Gastroesophageal sphincter (tissue), 4 donors: ENCODE data around the gene ATG2B. TPM values are rescaled to one million over a fixed set of nuclear protein-coding genes. Genes with fewer than 3 reads are reported as not detected.

ENCODE experiments used
- ATAC-seq: fragments of 150-250 bp; one replicate; pipeline ENCODE4 v1.9.1; 2016; ENCODE audit warnings: mild to moderate bottlenecking, moderate library complexity
- H3K27ac ChIP-seq, 4 donors: fragments of 200-600 bp; sonication (generic) in 3 of 4; 1 replicate in 3 of 4; 2 replicates in 1 of 4; pipeline ENCODE4 v1.5.1; 2016 to 2019
- H3K27me3 ChIP-seq: fragments of 200-600 bp; sonication (generic); one replicate; pipeline ENCODE4 v1.5.1; 2019
- H3K36me3 ChIP-seq, 2 donors: fragments of 200-600 bp; sonication (generic); one replicate each; pipeline ENCODE4 v1.5.1; 2019; ENCODE audit warnings: control low read depth in 1 of 2
- H3K4me1 ChIP-seq, 3 donors: fragments of 200-600 bp; sonication (generic); 1 replicate in 2 of 3; 2 replicates in 1 of 3; pipeline ENCODE4 v1.5.1; 2016 to 2019; ENCODE audit warnings: control low read depth in 2 of 3
- H3K4me3 ChIP-seq, 2 donors: fragments of 200-600 bp; sonication (generic); one replicate each; pipeline ENCODE4 v1.5.1; 2019; ENCODE audit warnings: mild to moderate bottlenecking in 1 of 2, moderate library complexity in 1 of 2
- H3K9me3 ChIP-seq, 3 donors: fragments of 200-600 bp; sonication (generic); one replicate each; pipeline ENCODE4 v1.5.1; 2017 to 2019; ENCODE audit warnings: control low read depth in 2 of 3
- CTCF ChIP-seq, 4 experiments: fragments of 200-600 bp in 2 of 4; fragments of 450-650 bp in 2 of 4; sonication (generic) in 1 of 4; IDR thresholded peaks; one replicate each; pipeline ENCODE4 v1.5.1; 2017 to 2019; ENCODE audit warnings: antibody characterized with exemption in 4 of 4, mild to moderate bottlenecking in 2 of 4, moderate library complexity in 2 of 4
- EP300 ChIP-seq: sonication (generic); formaldehyde crosslinking; IDR thresholded peaks from one replicate; pipeline ENCODE4 v1.6.1; 2017; ENCODE audit warnings: antibody characterized with exemption, mild to moderate bottlenecking
- POLR2A ChIP-seq, 2 donors: fragments of 450-650 bp; IDR thresholded peaks; one replicate each; pipeline ENCODE4 v1.6.1; 2017; ENCODE audit warnings: antibody characterized with exemption in 2 of 2, mild to moderate bottlenecking in 2 of 2, moderate library complexity in 1 of 2
- POLR2AphosphoS5 ChIP-seq: sonication (generic); formaldehyde crosslinking; IDR thresholded peaks from one replicate; pipeline ENCODE4 v1.6.1; 2017; ENCODE audit warnings: antibody characterized with exemption
- WGBS, 2 donors: methylation state at CpG; one replicate each; pipeline ENCODE4 v1.1.5; 2018; ENCODE audit warnings: low coverage in 1 of 2; 5-methylcytosine and 5-hydroxymethylcytosine counted together
- total RNA-seq, 4 donors: library from RNA; depleted of rRNA; stranded (reverse); fragments of >200 nt; gene quantifications; one replicate each; pipeline ENCODE4 v1.1.0, GENCODE V29; 2016

The ATG2B gene
- total RNA-seq, 4 donors from 2014 or later = 18.9 to 40.5 (median 25.8) TPM

GRCh38 chr14:96277890-96278289, 85.3 kb downstream of the ATG2B start:
- H3K9me3 ChIP-seq = peaks cover 0 to 19% (median 0%) of the 10 kb centered on the region in 3 donors
- H3K4me3 ChIP-seq = no peak overlapping the region
- no peaks in the 10 kb centered on the region for H3K27me3 ChIP-seq
- peaks cover 0 to 18% (median 9%) of the 10 kb centered on the region in 3 donors for H3K4me1 ChIP-seq
- no peak for ATAC-seq
- H3K27ac ChIP-seq = no peak overlapping the region
- WGBS, 2 donors = 88 to 100% methylated on average over 1 of the region's 1 CpG
- peaks cover 0 to 19% of the 10 kb centered on the region in 2 donors for H3K36me3 ChIP-seq
- TF ChIP-seq POLR2A (IDR thresholded peaks at IDR 0.05) = no peak
- TF ChIP-seq EP300 = no peak
- no peak for TF ChIP-seq POLR2AphosphoS5
- TF ChIP-seq CTCF (IDR thresholded peaks at IDR 0.05) = no peak

- peak overlapping the region in 3 of 4 donors; percentile 9 to 36 (median 26) for H3K27ac ChIP-seq
- no peak overlapping the region for H3K4me3 ChIP-seq
- peak; percentile 54 for ATAC-seq
- H3K4me1 ChIP-seq = peaks cover 0 to 19% (median 9%) of the 10 kb centered on the region in 3 donors
- peaks cover 0 to 5% of the 10 kb centered on the region in 2 donors for H3K36me3 ChIP-seq
- H3K27me3 ChIP-seq = no peaks in the 10 kb centered on the region
- 8 to 9% methylated on average over 13 to 14 of the region's 17 CpGs for WGBS, 2 donors
- TF ChIP-seq POLR2A (IDR thresholded peaks at IDR 0.05) (no peak), CTCF (IDR thresholded peaks at IDR 0.05) (peak; percentile 90 to 98 (median 94)), EP300 (no peak), POLR2AphosphoS5 (peak; percentile 6)
- H3K9me3 ChIP-seq = peaks cover 0 to 36% (median 0%) of the 10 kb centered on the region in 3 donors
These were observed 87.7 kb downstream of the ATG2B start for GRCh38 chr14:96275177-96276112.

- 70 to 75% methylated on average over 2 to 6 of the region's 6 CpGs for WGBS, 2 donors
These were observed 88.6 kb downstream of the ATG2B start for GRCh38 chr14:96274543-96274942.

GRCh38 chr14:96274122-96274521, 89.0 kb downstream of the ATG2B start:
- TF ChIP-seq POLR2AphosphoS5 = no peak
- H3K27ac ChIP-seq = peak overlapping the region in 1 of 4 donors; percentile 36
- H3K4me3 ChIP-seq = no peak overlapping the region
- H3K4me1 ChIP-seq = peaks cover 0 to 32% (median 12%) of the 10 kb centered on the region in 3 donors
- H3K9me3 ChIP-seq = peaks cover 0 to 36% (median 0%) of the 10 kb centered on the region in 3 donors
- ATAC-seq = no peak
- H3K27me3 ChIP-seq = no peaks in the 10 kb centered on the region
- 82% methylated on average over 5 of the region's 5 CpGs; no CpG with 5 or more reads in 1 of the 2 donors for WGBS, 2 donors
- H3K36me3 ChIP-seq = peaks cover 0 to 5% of the 10 kb centered on the region in 2 donors

More at GRCh38 chr14:96274543-96274942, 88.6 kb downstream of the ATG2B start:
- ATAC-seq = peak; percentile 58
- TF ChIP-seq CTCF (IDR thresholded peaks at IDR 0.05) = no peak
- no peak for TF ChIP-seq EP300
- no peak overlapping the region for H3K4me3 ChIP-seq
- H3K27ac ChIP-seq = peak overlapping the region in 2 of 4 donors; percentile 9 to 36
- peaks cover 0 to 5% of the 10 kb centered on the region in 2 donors for H3K36me3 ChIP-seq
- peaks cover 0 to 36% (median 0%) of the 10 kb centered on the region in 3 donors for H3K9me3 ChIP-seq
- H3K4me1 ChIP-seq = peaks cover 0 to 28% (median 9%) of the 10 kb centered on the region in 3 donors
- no peaks in the 10 kb centered on the region for H3K27me3 ChIP-seq

GRCh38 chr14:96273629-96274028, 89.5 kb downstream of the ATG2B start:
- Histone ChIP-seq H3K27me3 (no peaks in the 10 kb centered on the region), H3K4me1 (peaks cover 0 to 37% (median 15%) of the 10 kb centered on the region in 3 donors), H3K36me3 (peaks cover 0 to 5% of the 10 kb centered on the region in 2 donors), H3K27ac (peak overlapping the region in 1 of 4 donors; percentile 36), H3K4me3 (no peak overlapping the region), H3K9me3 (peaks cover 0 to 31% (median 0%) of the 10 kb centered on the region in 3 donors)
- TF ChIP-seq POLR2AphosphoS5 (no peak), CTCF (IDR thresholded peaks at IDR 0.05) (no peak), EP300 (no peak), POLR2A (IDR thresholded peaks at IDR 0.05) (no peak)
- WGBS, 2 donors = 89 to 90% methylated on average over 3 to 4 of the region's 5 CpGs
- no peak for ATAC-seq
